Esophagus squamous epithelium (tissue), 4 donors: ENCODE measurements around the gene UBXN10.

Source experiments
- POLR2A ChIP-seq, 4 donors: fragments of 450-650 bp; IDR thresholded peaks; one replicate each; pipeline ENCODE4 v1.6.1; 2017; ENCODE audit warnings: antibody characterized with exemption in 4 of 4, mild to moderate bottlenecking in 4 of 4, moderate library complexity in 3 of 4
- TF ChIP-seq, protein P1 (sequence below), 6 experiments: fragments of 450-650 bp in 4 of 6; fragments of 200-600 bp in 2 of 6; sonication (generic) in 2 of 6; IDR thresholded peaks; one replicate each; pipeline ENCODE4 v1.5.1; 2016 to 2019; ENCODE audit warnings: antibody characterized with exemption in 6 of 6, mild to moderate bottlenecking in 4 of 6, moderate library complexity in 4 of 6

DNA sequence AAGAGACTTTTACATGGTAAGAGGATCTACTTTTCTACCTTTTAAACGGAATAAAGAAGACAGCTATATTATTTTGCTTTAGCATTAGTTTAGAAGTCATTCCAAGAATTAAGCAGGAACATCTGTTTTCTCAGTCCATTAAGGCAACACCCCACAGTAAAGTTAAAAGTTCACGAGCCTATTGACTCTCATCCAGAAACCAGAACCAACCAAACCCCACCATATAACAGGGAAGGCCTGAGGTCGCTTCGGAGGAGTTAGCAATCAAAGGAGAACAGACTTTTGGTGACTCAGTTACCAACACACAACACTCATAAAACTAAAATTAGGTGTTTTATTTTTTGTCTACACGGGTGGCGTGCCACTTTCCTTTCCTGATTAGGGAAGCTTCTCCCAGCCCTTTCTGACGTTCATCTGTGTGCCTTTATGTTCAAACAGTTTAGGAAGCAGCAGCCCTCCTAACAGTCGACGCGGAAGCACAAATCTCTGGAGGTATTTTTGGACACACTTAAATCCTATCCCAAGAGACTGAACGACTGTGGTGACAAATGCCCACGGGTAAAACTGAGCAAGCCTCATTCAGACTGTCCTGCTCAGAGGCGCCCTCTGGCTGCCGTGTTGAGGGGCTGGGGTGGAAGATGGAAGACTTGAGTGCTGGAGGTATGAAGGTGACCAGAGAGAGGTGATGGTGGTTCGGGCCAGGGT is 9.0 kb downstream of the UBXN10 start:
- TF ChIP-seq, protein P1, sequence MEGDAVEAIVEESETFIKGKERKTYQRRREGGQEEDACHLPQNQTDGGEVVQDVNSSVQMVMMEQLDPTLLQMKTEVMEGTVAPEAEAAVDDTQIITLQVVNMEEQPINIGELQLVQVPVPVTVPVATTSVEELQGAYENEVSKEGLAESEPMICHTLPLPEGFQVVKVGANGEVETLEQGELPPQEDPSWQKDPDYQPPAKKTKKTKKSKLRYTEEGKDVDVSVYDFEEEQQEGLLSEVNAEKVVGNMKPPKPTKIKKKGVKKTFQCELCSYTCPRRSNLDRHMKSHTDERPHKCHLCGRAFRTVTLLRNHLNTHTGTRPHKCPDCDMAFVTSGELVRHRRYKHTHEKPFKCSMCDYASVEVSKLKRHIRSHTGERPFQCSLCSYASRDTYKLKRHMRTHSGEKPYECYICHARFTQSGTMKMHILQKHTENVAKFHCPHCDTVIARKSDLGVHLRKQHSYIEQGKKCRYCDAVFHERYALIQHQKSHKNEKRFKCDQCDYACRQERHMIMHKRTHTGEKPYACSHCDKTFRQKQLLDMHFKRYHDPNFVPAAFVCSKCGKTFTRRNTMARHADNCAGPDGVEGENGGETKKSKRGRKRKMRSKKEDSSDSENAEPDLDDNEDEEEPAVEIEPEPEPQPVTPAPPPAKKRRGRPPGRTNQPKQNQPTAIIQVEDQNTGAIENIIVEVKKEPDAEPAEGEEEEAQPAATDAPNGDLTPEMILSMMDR (IDR thresholded peaks at IDR 0.05), result peak; percentile 48 to 87 (median 79)
- TF ChIP-seq POLR2A (IDR thresholded peaks at IDR 0.05), result no peak
